Measurements from ENCODE around the gene CFAP20DC.
"Not testable (repeated sequence)": the region's sequence is repeated elsewhere in the genome, so short reads cannot be mapped to it uniquely, and the experiment has no call there.

Gene CFAP20DC

GRCh38 chr3:58708116-58708791 lies 341.6 kb downstream of the CFAP20DC start:
- no peak for DNase-seq (ENCODE audit: extremely low spot score)
- ChIA-PET POLR2A (no interaction called here), CTCF (no interaction called here)
- TF ChIP-seq FOXM1 (IDR thresholded peaks at IDR 0.05; ENCODE audit: borderline replicate concordance) (no peak), BHLHE40 (IDR thresholded peaks at IDR 0.05; ENCODE audit: borderline replicate concordance) (no peak), ELF4 (IDR thresholded peaks at IDR 0.05) (no peak), LEF1 (IDR thresholded peaks at IDR 0.05; ENCODE audit: borderline replicate concordance) (no peak), ZNF384 (IDR thresholded peaks at IDR 0.05) (no peak), HDGF (IDR thresholded peaks at IDR 0.05; ENCODE audit: borderline replicate concordance) (no peak), SP1 (IDR thresholded peaks at IDR 0.05) (no peak), NFRKB (IDR thresholded peaks at IDR 0.05) (no peak), L3MBTL2 (conservative IDR thresholded peaks at IDR 0.05) (no peak), FOXA1 (IDR thresholded peaks at IDR 0.05) (no peak), TARDBP (IDR thresholded peaks at IDR 0.05) (no peak), SUZ12 (IDR thresholded peaks at IDR 0.05) (no peak), ARNT (IDR thresholded peaks at IDR 0.05) (no peak), CTBP1 (IDR thresholded peaks at IDR 0.05; ENCODE audit: borderline replicate concordance) (no peak), FOXK2 (IDR thresholded peaks at IDR 0.05) (no peak)
- TF ChIP-seq, protein P1, sequence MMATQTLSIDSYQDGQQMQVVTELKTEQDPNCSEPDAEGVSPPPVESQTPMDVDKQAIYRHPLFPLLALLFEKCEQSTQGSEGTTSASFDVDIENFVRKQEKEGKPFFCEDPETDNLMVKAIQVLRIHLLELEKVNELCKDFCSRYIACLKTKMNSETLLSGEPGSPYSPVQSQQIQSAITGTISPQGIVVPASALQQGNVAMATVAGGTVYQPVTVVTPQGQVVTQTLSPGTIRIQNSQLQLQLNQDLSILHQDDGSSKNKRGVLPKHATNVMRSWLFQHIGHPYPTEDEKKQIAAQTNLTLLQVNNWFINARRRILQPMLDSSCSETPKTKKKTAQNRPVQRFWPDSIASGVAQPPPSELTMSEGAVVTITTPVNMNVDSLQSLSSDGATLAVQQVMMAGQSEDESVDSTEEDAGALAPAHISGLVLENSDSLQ (IDR thresholded peaks at IDR 0.05) = no peak

GRCh38 chr3:58707390-58707930 lies 342.4 kb downstream of the CFAP20DC start:
- CTCF ChIA-PET = no interaction called here
- TF ChIP-seq FOXK2 (IDR thresholded peaks at IDR 0.05) (no peak), ARNT (IDR thresholded peaks at IDR 0.05) (no peak), ELF4 (IDR thresholded peaks at IDR 0.05) (no peak), SP1 (IDR thresholded peaks at IDR 0.05) (no peak), BHLHE40 (IDR thresholded peaks at IDR 0.05; ENCODE audit: borderline replicate concordance) (no peak), TARDBP (IDR thresholded peaks at IDR 0.05) (no peak), SUZ12 (IDR thresholded peaks at IDR 0.05) (no peak), ZNF384 (IDR thresholded peaks at IDR 0.05) (no peak), LEF1 (IDR thresholded peaks at IDR 0.05; ENCODE audit: borderline replicate concordance) (no peak), L3MBTL2 (conservative IDR thresholded peaks at IDR 0.05) (no peak), FOXA1 (IDR thresholded peaks at IDR 0.05) (no peak), CTBP1 (IDR thresholded peaks at IDR 0.05; ENCODE audit: borderline replicate concordance) (no peak), FOXM1 (IDR thresholded peaks at IDR 0.05; ENCODE audit: borderline replicate concordance) (no peak), NFRKB (IDR thresholded peaks at IDR 0.05) (no peak), HDGF (IDR thresholded peaks at IDR 0.05; ENCODE audit: borderline replicate concordance) (no peak)
- TF ChIP-seq, protein P1 (IDR thresholded peaks at IDR 0.05) = no peak
- no peak for DNase-seq (ENCODE audit: extremely low spot score)
- POLR2A ChIA-PET = no interaction called here

GRCh38 chr3:58706395-58707167 lies 343.2 kb downstream of the CFAP20DC start:
- ChIA-PET CTCF (no interaction called here), POLR2A (no interaction called here)
- no peak for DNase-seq (ENCODE audit: extremely low spot score)
- TF ChIP-seq LEF1 (IDR thresholded peaks at IDR 0.05; ENCODE audit: borderline replicate concordance) = no peak
- TF ChIP-seq L3MBTL2 (conservative IDR thresholded peaks at IDR 0.05) = no peak
- TF ChIP-seq, protein P1 (IDR thresholded peaks at IDR 0.05) = no peak
- TF ChIP-seq SP1 (IDR thresholded peaks at IDR 0.05) = no peak
- TF ChIP-seq FOXK2 (IDR thresholded peaks at IDR 0.05) = no peak
- TF ChIP-seq NFRKB (IDR thresholded peaks at IDR 0.05) = no peak
- no peak for TF ChIP-seq CTBP1 (IDR thresholded peaks at IDR 0.05; ENCODE audit: borderline replicate concordance)
- no peak for TF ChIP-seq BHLHE40 (IDR thresholded peaks at IDR 0.05; ENCODE audit: borderline replicate concordance)

DNA sequence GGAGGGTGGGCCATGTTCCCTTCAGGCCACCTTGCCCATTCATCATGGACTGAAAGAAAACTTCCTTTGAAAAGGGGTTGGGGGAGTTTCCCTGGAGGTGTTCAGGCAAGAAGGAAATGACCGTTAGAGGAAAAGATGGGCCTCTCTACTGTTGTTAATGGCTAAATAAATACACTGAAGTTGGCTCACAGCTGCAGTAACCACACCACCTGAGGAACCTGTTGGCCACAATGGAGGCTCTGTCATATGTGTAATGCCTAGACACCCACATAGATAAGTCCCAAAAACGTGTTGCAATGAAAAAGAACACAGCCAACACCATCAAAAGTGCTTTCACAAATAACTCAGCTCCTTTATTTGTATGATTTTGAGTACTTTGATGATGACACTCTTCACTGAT lies 345.1 kb downstream of the CFAP20DC start:
- ChIA-PET POLR2A (no interaction called here), CTCF (no interaction called here)
- TF ChIP-seq FOXM1 (IDR thresholded peaks at IDR 0.05; ENCODE audit: borderline replicate concordance) (no peak), ELF4 (IDR thresholded peaks at IDR 0.05) (no peak), SUZ12 (IDR thresholded peaks at IDR 0.05) (no peak), LEF1 (IDR thresholded peaks at IDR 0.05; ENCODE audit: borderline replicate concordance) (no peak), SP1 (IDR thresholded peaks at IDR 0.05) (no peak), ZNF384 (IDR thresholded peaks at IDR 0.05) (no peak), ARNT (IDR thresholded peaks at IDR 0.05) (no peak), CTBP1 (IDR thresholded peaks at IDR 0.05; ENCODE audit: borderline replicate concordance) (no peak), NFRKB (IDR thresholded peaks at IDR 0.05) (no peak), TARDBP (IDR thresholded peaks at IDR 0.05) (no peak), L3MBTL2 (conservative IDR thresholded peaks at IDR 0.05) (no peak), HDGF (IDR thresholded peaks at IDR 0.05; ENCODE audit: borderline replicate concordance) (no peak)
- TF ChIP-seq, protein P1 (IDR thresholded peaks at IDR 0.05) = no peak
- DNase-seq (ENCODE audit: extremely low spot score) = no peak

DNA sequence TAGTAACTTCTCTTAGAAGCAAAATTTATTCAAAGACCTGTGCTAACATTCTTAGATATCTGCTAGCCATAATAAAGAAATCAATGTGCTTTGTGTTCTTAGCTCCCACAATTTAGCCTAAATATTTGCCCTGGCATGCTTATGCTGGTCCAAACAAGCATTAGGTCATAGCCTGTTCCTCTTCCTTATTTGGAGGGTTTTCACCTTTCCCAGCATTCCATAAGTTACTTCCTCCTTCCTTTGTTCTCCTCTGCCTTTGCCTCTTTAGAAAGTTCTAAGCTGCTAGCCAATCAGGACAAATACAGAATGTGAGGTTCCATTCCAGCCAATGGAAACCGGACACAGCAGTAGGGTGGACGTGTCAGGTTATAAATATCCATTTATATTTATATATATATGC lies 345.5 kb downstream of the CFAP20DC start:
- CTCF ChIA-PET; DNase-seq (ENCODE audit: extremely low spot score); POLR2A ChIA-PET: not testable (repeated sequence)
